Activated naive CD8-positive, alpha-beta T cell treated with anti-CD3 and anti-CD28 coated beads, Interleukin-2, amount 10 ng/mL, durations not matched to agents 7 days and 5 days (primary cell): Measurements from ENCODE around the gene DNAH14. TPM values are rescaled to one million over a fixed set of nuclear protein-coding genes. Genes with fewer than 3 reads are reported as not detected.
"Not testable (repeated sequence)": the region's sequence is repeated elsewhere in the genome, so short reads cannot be mapped to it uniquely, and the experiment has no call there.

Source experiments
- ATAC-seq: fragments of 150-1000 bp; cut with Tn5 transposase; one replicate; pipeline ENCODE4 v1.10.0; 2021; ENCODE audit warnings: low read depth, moderate library complexity
- POLR2A ChIA-PET: fragments of 350-600 bp; sonication (Branson Sonifier 250); formaldehyde crosslinking; loops from one replicate; lab custom pipeline; 2021; ENCODE audit warnings: antibody characterized with exemption; lab: Charles Lee
- DNase-seq: peaks from one replicate; pipeline ENCODE4 v3.0.0; 2021
- H3K27ac Mint-ChIP-seq: one replicate; pipeline ENCODE4 v1.8.0; 2022; ENCODE audit warnings: mild to moderate bottlenecking, mixed read lengths
- H3K27me3 Mint-ChIP-seq: one replicate; pipeline ENCODE4 v1.8.0; 2022; ENCODE audit warnings: mild to moderate bottlenecking, moderate library complexity, mixed read lengths
- H3K36me3 Mint-ChIP-seq: one replicate; pipeline ENCODE4 v1.8.0; 2021; ENCODE audit warnings: mild to moderate bottlenecking, mixed read lengths
- H3K4me1 Mint-ChIP-seq: one replicate; pipeline ENCODE4 v1.8.0; 2021; ENCODE audit warnings: mixed read lengths
- H3K4me3 Mint-ChIP-seq: one replicate; pipeline ENCODE4 v1.8.0; 2022; ENCODE audit warnings: mild to moderate bottlenecking, moderate library complexity, mixed read lengths
- H3K9me3 Mint-ChIP-seq: one replicate; pipeline ENCODE4 v1.8.0; 2021; ENCODE audit warnings: mixed read lengths
- total RNA-seq, 2 experiments: library from RNA; stranded (reverse); gene quantifications; one replicate each; pipeline ENCODE4 v1.2.3, GENCODE V29; 2021

The DNAH14 gene
- total RNA-seq, 2 experiments from 2014 or later: not detected

DNA sequence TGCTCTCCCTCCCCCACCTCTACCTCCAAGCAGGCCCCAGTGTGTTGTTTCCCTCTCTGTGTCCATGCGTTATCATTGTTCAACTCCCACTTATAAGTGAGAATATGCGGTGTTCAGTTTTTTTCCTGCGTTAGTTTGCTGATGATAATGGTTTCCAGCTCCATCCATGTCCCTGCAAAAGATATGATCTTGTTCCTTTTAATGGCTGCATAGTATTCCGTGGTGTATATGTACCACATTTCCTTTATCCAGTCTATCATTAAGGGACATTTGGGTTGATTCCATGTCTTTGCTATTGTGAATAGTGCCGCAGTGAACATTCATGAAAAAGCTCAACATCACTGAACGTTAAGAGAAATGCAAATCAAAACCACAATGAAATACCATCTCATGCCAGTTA lies 58.6 kb downstream of the DNAH14 start:
- H3K4me3 Mint-ChIP-seq: no peak overlapping the region
- ATAC-seq: no peak
- no peaks in the 10 kb centered on the region for H3K27me3 Mint-ChIP-seq
- H3K4me1 Mint-ChIP-seq: no peaks in the 10 kb centered on the region
- POLR2A ChIA-PET: no interaction called here
- no peaks in the 10 kb centered on the region for H3K36me3 Mint-ChIP-seq
- H3K27ac Mint-ChIP-seq: no peak overlapping the region
- no peaks in the 10 kb centered on the region for H3K9me3 Mint-ChIP-seq
- DNase-seq: no peak

DNA sequence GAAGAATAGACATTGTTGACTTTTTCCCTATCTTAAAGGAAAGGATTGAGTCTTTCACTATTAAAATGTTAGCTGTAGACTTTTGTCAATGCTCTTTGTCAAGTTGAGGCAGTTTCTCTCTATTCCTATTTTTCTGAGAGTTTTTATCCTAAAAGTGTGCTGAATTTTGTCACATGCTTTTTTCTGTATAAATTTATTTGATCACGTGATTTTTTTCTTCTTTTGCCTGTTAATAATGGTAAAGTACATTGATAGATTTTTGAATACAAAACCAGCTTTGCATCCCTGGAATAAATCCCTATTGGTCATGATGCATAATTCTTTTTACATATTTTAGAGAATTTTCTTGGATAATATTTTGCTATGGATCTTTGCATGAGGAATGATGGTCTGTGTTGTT lies 60.1 kb downstream of the DNAH14 start:
- H3K4me1 Mint-ChIP-seq: no peaks in the 10 kb centered on the region
- H3K9me3 Mint-ChIP-seq: no peaks in the 10 kb centered on the region
- no peak for DNase-seq
- H3K36me3 Mint-ChIP-seq: no peaks in the 10 kb centered on the region
- ATAC-seq: no peak
- H3K4me3 Mint-ChIP-seq: no peak overlapping the region
- peaks cover 4% of the 10 kb centered on the region for H3K27me3 Mint-ChIP-seq
- H3K27ac Mint-ChIP-seq: no peak overlapping the region
- POLR2A ChIA-PET: no interaction called here

DNA sequence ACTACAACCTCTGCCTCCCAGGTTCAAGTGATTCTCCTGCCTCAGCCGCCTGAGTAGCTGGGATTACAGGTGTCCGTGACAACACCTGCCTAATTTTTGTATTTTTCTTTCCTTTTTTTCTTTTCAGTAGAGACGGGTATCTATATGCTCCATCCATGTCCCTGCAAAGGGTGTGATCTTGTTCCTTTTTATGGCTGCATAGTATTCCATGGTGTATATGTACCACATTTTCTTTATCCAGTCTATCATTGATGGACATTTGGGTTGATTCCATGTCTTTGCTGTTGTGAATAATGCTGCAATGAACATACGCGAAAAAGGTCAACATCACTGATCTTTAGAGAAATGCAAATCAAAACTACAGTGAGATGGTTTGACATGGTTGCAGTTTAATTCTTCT lies 62.1 kb downstream of the DNAH14 start:
- H3K4me3 Mint-ChIP-seq, POLR2A ChIA-PET, H3K9me3 Mint-ChIP-seq, H3K4me1 Mint-ChIP-seq, H3K36me3 Mint-ChIP-seq, DNase-seq, H3K27me3 Mint-ChIP-seq, ATAC-seq, H3K27ac Mint-ChIP-seq: not testable (repeated sequence)

DNA sequence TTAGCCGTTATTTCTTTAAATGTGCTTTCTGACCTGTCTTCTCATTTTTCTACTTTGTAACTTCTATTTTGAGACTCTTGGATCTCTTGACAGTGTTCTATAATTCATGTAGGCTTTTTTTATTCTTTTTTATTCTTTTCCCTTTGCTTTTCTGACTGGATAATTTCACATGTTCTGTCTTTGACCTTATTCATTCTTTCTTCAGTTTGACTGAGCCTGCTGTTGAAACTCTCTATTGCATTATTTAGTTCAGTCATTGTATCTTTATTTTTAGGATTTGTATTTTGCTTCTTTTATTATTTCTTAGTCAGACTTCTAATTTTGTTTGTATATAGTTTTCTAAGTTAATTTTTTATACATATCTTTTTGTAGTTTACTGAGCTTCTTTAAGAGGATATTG lies 66.1 kb downstream of the DNAH14 start:
- Mint-ChIP-seq H3K9me3 (peaks cover 7% of the 10 kb centered on the region), H3K4me3 (no peak overlapping the region)
- POLR2A ChIA-PET: no interaction called here

GRCh38 chr1:224996266-224996665 lies 66.8 kb downstream of the DNAH14 start:
- DNase-seq: no peak
- no peak for ATAC-seq
- H3K27me3 Mint-ChIP-seq: peaks cover 4% of the 10 kb centered on the region
- H3K4me3 Mint-ChIP-seq: no peak overlapping the region
- POLR2A ChIA-PET: no interaction called here
- no peaks in the 10 kb centered on the region for H3K36me3 Mint-ChIP-seq
- peaks cover 7% of the 10 kb centered on the region for H3K9me3 Mint-ChIP-seq
- no peak overlapping the region for H3K27ac Mint-ChIP-seq
- H3K4me1 Mint-ChIP-seq: no peaks in the 10 kb centered on the region

More for the DNA sequence above, 66.1 kb downstream of the DNAH14 start:
- Mint-ChIP-seq H3K36me3 (no peaks in the 10 kb centered on the region), H3K27me3 (peaks cover 4% of the 10 kb centered on the region), H3K4me1 (no peaks in the 10 kb centered on the region), H3K27ac (no peak overlapping the region)
- ATAC-seq (no peak), DNase-seq (no peak)

GRCh38 chr1:224998185-224998584 lies 68.7 kb downstream of the DNAH14 start:
- POLR2A ChIA-PET: no interaction called here
- H3K36me3 Mint-ChIP-seq: no peaks in the 10 kb centered on the region
- peaks cover 5% of the 10 kb centered on the region for H3K27me3 Mint-ChIP-seq
- H3K9me3 Mint-ChIP-seq: peaks cover 7% of the 10 kb centered on the region
- H3K4me3 Mint-ChIP-seq: no peak overlapping the region
- DNase-seq (no peak), ATAC-seq (no peak)
- no peaks in the 10 kb centered on the region for H3K4me1 Mint-ChIP-seq
- H3K27ac Mint-ChIP-seq: no peak overlapping the region

- POLR2A ChIA-PET: no interaction called here
- ATAC-seq (no peak), DNase-seq (no peak)
- H3K9me3 Mint-ChIP-seq: peaks cover 6% of the 10 kb centered on the region
- peaks cover 3% of the 10 kb centered on the region for H3K27me3 Mint-ChIP-seq
- H3K4me3 Mint-ChIP-seq: no peak overlapping the region
- H3K27ac Mint-ChIP-seq: no peak overlapping the region
- no peaks in the 10 kb centered on the region for H3K4me1 Mint-ChIP-seq
- H3K36me3 Mint-ChIP-seq: no peaks in the 10 kb centered on the region
Observed at GRCh38 chr1:225004396-225004795, 74.9 kb downstream of the DNAH14 start.

DNA sequence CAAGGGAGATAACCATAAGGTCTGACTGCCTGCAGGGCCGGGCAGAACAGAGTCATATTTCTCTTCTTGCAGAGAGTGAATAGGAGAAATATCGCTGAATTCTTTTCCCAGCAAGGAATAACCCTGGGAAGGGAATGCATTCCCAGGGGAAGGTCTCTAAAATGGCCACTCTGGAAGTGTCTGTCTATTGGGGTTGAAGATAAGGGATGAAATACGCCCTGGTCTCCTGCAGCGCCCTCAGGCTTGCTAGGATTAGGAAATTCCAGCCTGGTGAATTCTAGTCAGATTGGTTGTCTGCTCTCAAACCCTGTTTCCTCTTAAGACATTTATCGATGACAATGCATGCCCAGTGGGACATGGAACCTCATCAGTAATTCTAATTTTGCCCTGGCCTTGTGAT lies 76.9 kb downstream of the DNAH14 start:
- H3K4me1 Mint-ChIP-seq, H3K27me3 Mint-ChIP-seq, H3K36me3 Mint-ChIP-seq, POLR2A ChIA-PET, ATAC-seq, H3K27ac Mint-ChIP-seq, H3K4me3 Mint-ChIP-seq, DNase-seq, H3K9me3 Mint-ChIP-seq: not testable (repeated sequence)

- H3K27ac Mint-ChIP-seq, H3K27me3 Mint-ChIP-seq, H3K4me1 Mint-ChIP-seq, H3K36me3 Mint-ChIP-seq, H3K4me3 Mint-ChIP-seq, POLR2A ChIA-PET, ATAC-seq, DNase-seq: not testable (repeated sequence)
- H3K9me3 Mint-ChIP-seq: peaks cover 11% of the 10 kb centered on the region
Observed at GRCh38 chr1:225008050-225008449, 78.6 kb downstream of the DNAH14 start.

- H3K4me3 Mint-ChIP-seq: no peak overlapping the region
- H3K27me3 Mint-ChIP-seq: no peaks in the 10 kb centered on the region
- no peak overlapping the region for H3K27ac Mint-ChIP-seq
- H3K9me3 Mint-ChIP-seq: peaks cover 3% of the 10 kb centered on the region
- ATAC-seq (no peak), DNase-seq (no peak)
- no peaks in the 10 kb centered on the region for H3K36me3 Mint-ChIP-seq
- POLR2A ChIA-PET: no interaction called here
- H3K4me1 Mint-ChIP-seq: no peaks in the 10 kb centered on the region
Observed at GRCh38 chr1:225021037-225021436, 91.6 kb downstream of the DNAH14 start.

- no peaks in the 10 kb centered on the region for H3K4me1 Mint-ChIP-seq
- DNase-seq: no peak
- no peak for ATAC-seq
- no peaks in the 10 kb centered on the region for H3K36me3 Mint-ChIP-seq
- no peak overlapping the region for H3K4me3 Mint-ChIP-seq
- POLR2A ChIA-PET: no interaction called here
- no peaks in the 10 kb centered on the region for H3K9me3 Mint-ChIP-seq
- no peaks in the 10 kb centered on the region for H3K27me3 Mint-ChIP-seq
- H3K27ac Mint-ChIP-seq: no peak overlapping the region
Observed at GRCh38 chr1:225026701-225027100, 97.2 kb downstream of the DNAH14 start.

- H3K4me1 Mint-ChIP-seq, ATAC-seq, H3K27ac Mint-ChIP-seq, H3K9me3 Mint-ChIP-seq, H3K4me3 Mint-ChIP-seq, DNase-seq, H3K36me3 Mint-ChIP-seq, H3K27me3 Mint-ChIP-seq, POLR2A ChIA-PET: not testable (repeated sequence)
Observed at GRCh38 chr1:225036441-225036840, 107.0 kb downstream of the DNAH14 start.

GRCh38 chr1:225042263-225042662 lies 112.8 kb downstream of the DNAH14 start:
- no peak overlapping the region for H3K27ac Mint-ChIP-seq
- ATAC-seq: no peak
- POLR2A ChIA-PET: no interaction called here
- H3K9me3 Mint-ChIP-seq: no peaks in the 10 kb centered on the region
- DNase-seq: no peak
- no peak overlapping the region for H3K4me3 Mint-ChIP-seq
- no peaks in the 10 kb centered on the region for H3K36me3 Mint-ChIP-seq
- no peaks in the 10 kb centered on the region for H3K27me3 Mint-ChIP-seq
- no peaks in the 10 kb centered on the region for H3K4me1 Mint-ChIP-seq

- Mint-ChIP-seq H3K4me3 (no peak overlapping the region), H3K36me3 (no peaks in the 10 kb centered on the region), H3K27me3 (no peaks in the 10 kb centered on the region), H3K4me1 (no peaks in the 10 kb centered on the region), H3K27ac (no peak overlapping the region), H3K9me3 (no peaks in the 10 kb centered on the region)
- POLR2A ChIA-PET: no interaction called here
- DNase-seq (no peak), ATAC-seq (no peak)
Observed at GRCh38 chr1:225044258-225044657, 114.8 kb downstream of the DNAH14 start.

DNA sequence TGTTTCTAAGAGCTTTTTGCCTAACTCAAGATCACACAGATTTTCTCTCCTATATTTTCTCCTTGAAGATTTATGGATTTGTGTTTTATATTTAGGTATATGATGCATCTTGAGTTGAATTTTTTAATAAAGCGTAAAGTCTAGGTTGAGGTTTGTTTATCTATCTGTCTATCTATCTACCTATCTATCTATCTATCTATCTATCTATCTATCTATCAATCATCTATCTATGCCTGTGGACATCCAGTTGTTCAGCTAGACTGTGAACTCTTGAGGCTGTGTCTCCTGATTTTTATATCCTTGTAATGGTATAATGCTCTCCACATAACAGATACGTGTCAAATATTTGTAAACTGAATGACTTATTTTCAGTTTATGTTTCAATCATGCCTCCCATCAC lies 120.1 kb downstream of the DNAH14 start:
- Mint-ChIP-seq H3K27ac (no peak overlapping the region), H3K9me3 (no peaks in the 10 kb centered on the region), H3K4me1 (no peaks in the 10 kb centered on the region), H3K4me3 (no peak overlapping the region), H3K27me3 (no peaks in the 10 kb centered on the region), H3K36me3 (no peaks in the 10 kb centered on the region)
- POLR2A ChIA-PET: no interaction called here
- no peak for ATAC-seq
- DNase-seq: no peak
